DOHH2 (cell line): ENCODE results near the gene TEC.

ENCODE experiments used
- CTCF ChIP-seq: fragments of 200-600 bp; sonication (generic); IDR thresholded peaks from one replicate; pipeline ENCODE4 v1.5.1; 2014; ENCODE audit warnings: antibody characterized with exemption, mild to moderate bottlenecking, low read depth, low read length; ENCODE audit not compliant: poor library complexity, severe bottlenecking
- EZH2phosphoT487 ChIP-seq: fragments of 200-600 bp; sonication (generic); IDR thresholded peaks from 2 replicates; pipeline ENCODE4 v1.6.1; 2017; ENCODE audit warnings: borderline replicate concordance, mild to moderate bottlenecking, antibody characterized with exemption, low read length, moderate library complexity, mixed read lengths

- TF ChIP-seq CTCF (no peak), EZH2phosphoT487 (no peak)
These were observed 13.7 kb downstream of the TEC start for GRCh38 chr4:48255959-48256342.
